ES-I3 (cell line): Measurements from ENCODE around the gene STXBP2.

ENCODE experiments used
- H3K36me3 ChIP-seq: 2 replicates; pipeline ENCODE4 v1.6.1; 2013; ENCODE audit warnings: mild to moderate bottlenecking, low read length, control low read depth, moderate library complexity; ENCODE audit not compliant: insufficient read depth
- H3K4me1 ChIP-seq: 2 replicates; pipeline ENCODE4 v1.6.1; 2013; ENCODE audit warnings: mild to moderate bottlenecking, control low read depth, low read length; ENCODE audit not compliant: insufficient read depth
- H3K9ac ChIP-seq: 2 replicates; pipeline ENCODE4 v1.6.1; 2013; ENCODE audit warnings: low read depth, mild to moderate bottlenecking, low read length, moderate library complexity
- H3K9me3 ChIP-seq: 2 replicates; pipeline ENCODE4 v1.6.1; 2013; ENCODE audit warnings: mild to moderate bottlenecking, low read length, moderate library complexity; ENCODE audit not compliant: control insufficient read depth, insufficient read depth

The STXBP2 gene

DNA sequence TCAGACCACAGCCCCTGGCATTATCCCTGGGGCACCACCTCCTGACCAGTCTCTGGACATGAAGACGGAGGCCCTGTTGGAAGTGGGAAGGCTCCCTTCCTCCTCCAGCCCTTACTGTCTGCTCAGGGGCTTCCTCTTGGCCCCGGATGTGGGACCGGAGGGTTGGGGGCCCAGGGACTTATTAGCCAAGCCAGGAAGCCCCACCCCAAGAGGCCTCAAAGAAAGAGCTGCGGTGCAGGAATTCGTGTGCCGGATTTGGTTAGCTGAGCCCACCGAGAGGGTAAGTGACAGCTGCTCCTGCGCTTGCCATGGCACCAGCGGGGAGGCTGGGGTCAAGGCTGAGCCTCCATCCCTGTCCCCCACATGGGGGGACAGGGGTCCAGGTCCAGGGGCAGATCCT lies 31.9 kb downstream of the STXBP2 start, which contains the start of gene RETN:
Gene RETN (plus strand): TSS at position 208 of the 400 bp plus-strand sequence. CDS start 278 bp downstream, outside the sequence.
- Histone ChIP-seq H3K9ac (peak within 1 kb of the TSS; percentile 3; the same call in 1 of the 2 replicates), H3K36me3 (no peaks in the 10 kb centered on the region), H3K4me1 (no peaks in the 10 kb centered on the region), H3K9me3 (no peaks in the 10 kb centered on the region)

- no peaks in the 10 kb centered on the region for H3K36me3 ChIP-seq
- H3K4me1 ChIP-seq, result no peaks in the 10 kb centered on the region
- H3K9ac ChIP-seq, result peak overlapping the region; percentile 3; the same call in 1 of the 2 replicates
- no peaks in the 10 kb centered on the region for H3K9me3 ChIP-seq
These were observed 32.7 kb downstream of the STXBP2 start for GRCh38 chr19:7669641-7670040.

DNA sequence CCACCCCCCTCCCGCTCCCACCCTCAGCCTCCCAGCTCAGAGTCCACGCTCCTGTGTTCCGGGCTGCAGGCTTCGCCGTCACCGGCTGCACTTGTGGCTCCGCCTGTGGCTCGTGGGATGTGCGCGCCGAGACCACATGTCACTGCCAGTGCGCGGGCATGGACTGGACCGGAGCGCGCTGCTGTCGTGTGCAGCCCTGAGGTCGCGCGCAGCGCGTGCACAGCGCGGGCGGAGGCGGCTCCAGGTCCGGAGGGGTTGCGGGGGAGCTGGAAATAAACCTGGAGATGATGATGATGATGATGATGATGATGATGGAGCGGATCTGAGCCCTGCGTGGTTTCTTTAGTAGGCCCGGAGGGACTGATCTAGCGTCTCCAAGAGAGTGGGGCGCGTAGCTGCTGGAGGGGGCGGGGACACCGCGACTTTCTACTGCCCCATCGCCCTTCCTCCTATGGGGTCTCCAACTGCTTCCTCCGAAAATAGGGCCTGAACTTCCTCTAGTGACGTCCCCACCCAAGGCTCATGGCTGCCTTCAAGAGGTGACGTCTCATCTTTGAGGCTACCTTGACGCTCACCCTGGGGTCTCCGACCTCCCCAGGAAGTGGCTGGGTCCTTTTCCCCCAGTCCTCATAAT lies 33.4 kb downstream of the STXBP2 start:
- H3K4me1 ChIP-seq, result no peaks in the 10 kb centered on the region
- H3K36me3 ChIP-seq, result no peaks in the 10 kb centered on the region
- no peaks in the 10 kb centered on the region for H3K9me3 ChIP-seq
- peak overlapping the region; percentile 54; the same call in 1 of the 2 replicates for H3K9ac ChIP-seq

DNA sequence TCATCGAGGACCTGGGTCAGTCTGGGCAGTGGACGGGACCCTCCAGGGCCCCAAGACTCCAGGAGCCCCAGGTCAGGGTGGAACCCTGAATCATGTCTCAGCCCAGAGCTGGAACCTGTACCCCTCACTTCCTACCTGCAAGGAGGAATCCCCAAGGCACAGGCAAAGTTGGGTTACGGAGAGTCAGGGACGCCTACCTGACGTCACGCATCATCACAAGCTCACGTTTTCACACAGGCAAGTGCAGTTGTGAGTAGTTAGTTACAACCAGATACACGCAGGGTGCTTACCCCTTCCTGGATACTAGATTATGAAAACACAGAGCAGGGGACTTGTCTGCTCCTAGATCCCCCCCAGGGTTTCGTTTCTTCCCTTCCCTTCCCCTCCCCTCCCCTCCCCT lies 33.9 kb downstream of the STXBP2 start:
- no peaks in the 10 kb centered on the region for H3K4me1 ChIP-seq
- H3K36me3 ChIP-seq, result no peaks in the 10 kb centered on the region
- H3K9ac ChIP-seq, result peak overlapping the region; percentile 54; the same call in 1 of the 2 replicates
- H3K9me3 ChIP-seq, result no peaks in the 10 kb centered on the region

GRCh38 chr19:7672522-7672921 lies 35.6 kb downstream of the STXBP2 start:
- no peak overlapping the region for H3K9ac ChIP-seq
- H3K36me3 ChIP-seq, result no peaks in the 10 kb centered on the region
- no peaks in the 10 kb centered on the region for H3K4me1 ChIP-seq
- H3K9me3 ChIP-seq, result no peaks in the 10 kb centered on the region

DNA sequence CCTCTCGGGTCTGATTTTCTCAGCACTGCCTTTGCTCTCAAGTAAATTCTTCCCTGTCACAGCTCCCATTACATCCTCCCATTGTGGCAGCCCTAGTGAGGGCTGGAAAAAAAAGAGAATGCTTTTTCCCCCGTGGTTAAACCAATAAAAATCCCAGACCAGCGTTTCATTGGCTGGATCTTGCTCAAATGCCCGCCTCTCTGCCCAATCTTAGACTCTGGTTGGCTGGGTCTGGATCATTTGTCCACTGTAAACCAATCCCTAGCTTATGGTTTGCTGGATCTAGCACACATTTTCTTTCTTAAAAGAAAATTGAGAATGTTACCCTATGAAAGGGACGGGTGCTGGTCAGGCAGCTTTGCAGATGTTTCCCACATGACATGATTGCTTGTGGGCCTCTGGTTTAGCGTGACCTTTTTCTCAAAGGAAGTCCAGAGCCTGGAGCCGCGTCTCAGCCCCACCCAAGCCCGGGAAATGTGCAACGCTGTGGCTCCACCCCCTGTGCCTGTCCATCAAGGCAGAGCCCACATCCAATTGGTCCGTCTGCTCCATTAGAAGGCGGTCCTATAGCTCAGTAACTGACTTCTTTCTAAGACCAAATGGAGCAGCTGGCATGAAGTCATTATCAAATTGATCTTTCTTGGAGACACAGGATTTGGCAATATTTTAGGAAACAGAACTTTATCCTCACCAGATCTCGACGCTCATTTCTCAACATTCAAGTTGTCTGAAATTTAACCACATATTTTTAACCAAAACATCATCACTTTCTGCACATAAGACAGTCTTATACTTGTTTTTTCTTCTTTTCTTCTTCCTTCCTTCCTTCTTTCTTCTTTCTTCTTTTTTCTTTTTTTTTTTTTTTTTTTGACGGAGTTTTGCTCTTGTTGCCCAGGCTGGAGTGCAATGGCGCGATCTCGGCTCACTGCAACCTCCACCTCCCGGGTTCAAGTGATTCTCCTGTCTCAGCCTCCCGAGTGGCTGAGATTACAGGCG lies 37.4 kb downstream of the STXBP2 start:
- Histone ChIP-seq H3K9ac (peak overlapping the region; percentile 19; the same call in 1 of the 2 replicates), H3K4me1 (peaks cover 6% of the 10 kb centered on the region; the same call in 1 of the 2 replicates), H3K9me3 (no peaks in the 10 kb centered on the region), H3K36me3 (no peaks in the 10 kb centered on the region)

DNA sequence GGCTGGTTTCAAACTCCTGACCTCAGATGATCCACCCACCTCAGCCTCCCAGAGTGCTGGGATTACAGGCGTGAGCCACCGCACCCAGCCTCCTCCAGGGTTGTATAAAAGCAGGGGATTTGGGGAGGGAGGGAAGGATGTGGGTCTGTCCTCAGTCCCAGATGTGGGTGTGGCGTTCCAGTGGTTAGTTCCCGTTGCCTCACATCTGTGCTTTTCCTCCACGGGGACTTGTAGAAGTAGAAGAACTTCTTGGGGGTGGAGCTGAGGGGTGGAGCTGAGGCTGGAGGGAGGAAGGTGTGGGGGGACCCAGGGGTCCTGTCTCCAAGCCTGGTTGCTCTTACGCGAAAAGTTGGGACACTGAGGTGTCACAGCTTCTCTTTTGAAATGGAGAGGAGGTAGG lies 39.5 kb downstream of the STXBP2 start:
- no peak overlapping the region for H3K9ac ChIP-seq
- H3K36me3 ChIP-seq, result no peaks in the 10 kb centered on the region
- H3K9me3 ChIP-seq, result no peaks in the 10 kb centered on the region

GRCh38 chr19:7676854-7677253 lies 39.9 kb downstream of the STXBP2 start, which contains the start of gene MCEMP1:
MCEMP1 (plus strand) TSS chr19:7677090; CDS start chr19:7677121, 31 bp downstream.
- H3K9me3 ChIP-seq, result no peaks in the 10 kb centered on the region
- peaks cover 6% of the 10 kb centered on the region; the same call in 1 of the 2 replicates for H3K4me1 ChIP-seq
- no peaks in the 10 kb centered on the region for H3K36me3 ChIP-seq
- H3K9ac ChIP-seq, result no peak within 1 kb of the TSS

More for the DNA sequence above, 39.5 kb downstream of the STXBP2 start:
- peaks cover 6% of the 10 kb centered on the region; the same call in 1 of the 2 replicates for H3K4me1 ChIP-seq

- H3K4me1 ChIP-seq, result peaks cover 6% of the 10 kb centered on the region; the same call in 1 of the 2 replicates
- no peak overlapping the region for H3K9ac ChIP-seq
- H3K9me3 ChIP-seq, result no peaks in the 10 kb centered on the region
- no peaks in the 10 kb centered on the region; the same call in 1 of the 2 replicates for H3K36me3 ChIP-seq
These were observed 40.9 kb downstream of the STXBP2 start for GRCh38 chr19:7677669-7678311.

DNA sequence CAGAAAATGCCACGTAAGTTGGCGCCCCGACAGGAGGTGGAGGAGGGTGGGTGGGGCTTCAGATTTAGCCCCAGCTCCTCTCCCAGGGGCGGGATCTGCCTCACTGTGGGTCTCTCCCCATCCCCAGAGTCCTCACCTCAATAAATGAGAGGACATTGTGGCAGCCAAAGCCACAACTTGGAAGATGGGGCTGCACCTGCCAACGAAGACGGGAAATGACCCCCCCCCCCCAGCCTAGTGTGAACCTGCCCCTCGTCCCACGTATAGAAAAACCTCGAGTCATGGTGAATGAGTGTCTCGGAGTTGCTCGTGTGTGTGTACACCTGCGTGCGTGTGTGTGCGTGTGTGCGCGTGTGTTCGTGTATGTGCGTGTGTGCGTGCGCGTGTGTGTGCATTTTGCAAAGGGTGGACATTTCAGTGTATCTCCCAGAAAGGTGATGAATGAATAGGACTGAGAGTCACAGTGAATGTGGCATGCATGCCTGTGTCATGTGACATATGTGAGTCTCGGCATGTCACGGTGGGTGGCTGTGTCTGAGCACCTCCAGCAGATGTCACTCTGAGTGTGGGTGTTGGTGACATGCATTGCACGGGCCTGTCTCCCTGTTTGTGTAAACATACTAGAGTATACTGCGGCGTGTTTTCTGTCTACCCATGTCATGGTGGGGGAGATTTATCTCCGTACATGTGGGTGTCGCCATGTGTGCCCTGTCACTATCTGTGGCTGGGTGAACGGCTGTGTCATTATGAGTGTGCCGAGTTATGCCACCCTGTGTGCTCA lies 42.3 kb downstream of the STXBP2 start:
- peaks cover 6% of the 10 kb centered on the region; the same call in 1 of the 2 replicates for H3K4me1 ChIP-seq
- H3K9ac ChIP-seq, result no peak overlapping the region
- no peaks in the 10 kb centered on the region for H3K9me3 ChIP-seq
- no peaks in the 10 kb centered on the region; the same call in 1 of the 2 replicates for H3K36me3 ChIP-seq

GRCh38 chr19:7679771-7680605 lies 43.1 kb downstream of the STXBP2 start:
- no peaks in the 10 kb centered on the region; the same call in 1 of the 2 replicates for H3K36me3 ChIP-seq
- peak overlapping the region; percentile 80; the same call in 1 of the 2 replicates for H3K9ac ChIP-seq
- H3K4me1 ChIP-seq, result peaks cover 6% of the 10 kb centered on the region; the same call in 1 of the 2 replicates
- H3K9me3 ChIP-seq, result no peaks in the 10 kb centered on the region

- H3K9ac ChIP-seq, result peak within 1 kb of the TSS; percentile 80
- no peaks in the 10 kb centered on the region; the same call in 1 of the 2 replicates for H3K36me3 ChIP-seq
- H3K9me3 ChIP-seq, result no peaks in the 10 kb centered on the region
- peaks cover 6% of the 10 kb centered on the region; the same call in 1 of the 2 replicates for H3K4me1 ChIP-seq
These were observed 43.9 kb downstream of the STXBP2 start, which contains the start of gene TRAPPC5 for GRCh38 chr19:7680606-7681339. TRAPPC5 (plus strand) TSS chr19:7680833; CDS start chr19:7682254, 1,421 bp downstream.
